KMS-11 (cell line): Measurements from ENCODE around the gene CDC45.

Experiments
- H2AFZ ChIP-seq: fragments of 200-600 bp; sonication (generic); 2 replicates; pipeline ENCODE4 v1.6.1; 2016; ENCODE audit warnings: antibody characterized with exemption, mixed run types, low read depth
- H3K27ac ChIP-seq: fragments of 200-600 bp; sonication (generic); 2 replicates; pipeline ENCODE4 v1.6.1; 2016; ENCODE audit warnings: mild to moderate bottlenecking, mixed run types
- H3K27me3 ChIP-seq: fragments of 200-600 bp; sonication (generic); 2 replicates; pipeline ENCODE4 v1.6.1; 2017; ENCODE audit warnings: mild to moderate bottlenecking, low read depth, mixed run types, moderate library complexity; ENCODE audit not compliant: insufficient read depth
- H3K36me3 ChIP-seq: fragments of 200-600 bp; sonication (generic); 2 replicates; pipeline ENCODE4 v1.6.1; 2017; ENCODE audit warnings: mild to moderate bottlenecking, mixed run types; ENCODE audit not compliant: insufficient read depth
- H3K4me1 ChIP-seq: fragments of 200-600 bp; sonication (generic); 2 replicates; pipeline ENCODE4 v1.6.1; 2016; ENCODE audit warnings: mild to moderate bottlenecking, low read depth, mixed run types; ENCODE audit not compliant: poor library complexity, severe bottlenecking
- H3K4me2 ChIP-seq: fragments of 200-600 bp; sonication (generic); 2 replicates; pipeline ENCODE4 v1.7.0; 2016; ENCODE audit warnings: mild to moderate bottlenecking, mixed run types
- H3K4me3 ChIP-seq: fragments of 200-600 bp; sonication (generic); IDR thresholded peaks from 2 replicates; pipeline ENCODE4 v1.6.1; 2017; ENCODE audit warnings: low read depth, low read length, mixed read lengths; ENCODE audit not compliant: insufficient read depth
- H3K79me2 ChIP-seq: fragments of 200-600 bp; sonication (generic); 2 replicates; pipeline ENCODE4 v1.6.1; 2016; ENCODE audit warnings: low read depth, mixed run types; ENCODE audit not compliant: insufficient read depth
- H3K9ac ChIP-seq: fragments of 200-600 bp; sonication (generic); 2 replicates; pipeline ENCODE4 v1.6.1; 2016; ENCODE audit warnings: mild to moderate bottlenecking, mixed run types
- H4K20me1 ChIP-seq: fragments of 200-600 bp; sonication (generic); 2 replicates; pipeline ENCODE4 v1.6.1; 2016; ENCODE audit warnings: mild to moderate bottlenecking, mixed run types; ENCODE audit not compliant: insufficient read depth
- CTCF ChIP-seq: fragments of 200-600 bp; sonication (generic); conservative IDR thresholded peaks from 2 replicates; pipeline ENCODE4 v1.6.1; 2017; ENCODE audit warnings: low read depth, mild to moderate bottlenecking, antibody characterized with exemption, low read length, moderate library complexity, mixed read lengths

The CDC45 gene

DNA sequence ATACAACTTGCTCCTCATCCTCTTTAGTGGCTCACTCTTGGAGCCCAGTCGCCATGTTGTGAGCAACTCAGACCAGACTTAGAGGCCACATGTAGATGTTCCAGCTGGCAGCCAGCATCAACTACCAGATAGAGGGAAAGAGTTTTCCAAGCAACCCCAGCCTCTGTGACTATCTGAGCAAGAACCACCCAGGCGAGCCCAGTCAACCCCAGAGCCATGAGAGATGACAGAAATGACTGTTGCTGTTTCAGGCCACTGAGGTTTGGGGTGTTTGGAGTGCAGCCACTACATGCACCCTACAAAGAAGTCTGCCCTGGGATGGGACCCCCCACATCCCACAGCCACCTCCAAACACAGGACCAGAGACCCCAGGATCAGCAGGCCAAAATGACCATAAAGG lies 69.2 kb downstream of the CDC45 start:
- H2AFZ ChIP-seq = no peak overlapping the region
- TF ChIP-seq CTCF = no peak
- H3K27me3 ChIP-seq = no peaks in the 10 kb centered on the region
- H3K4me2 ChIP-seq = no peak overlapping the region
- H3K27ac ChIP-seq = no peak overlapping the region
- H3K4me3 ChIP-seq = no peak overlapping the region
- H3K4me1 ChIP-seq = no peaks in the 10 kb centered on the region
- no peaks in the 10 kb centered on the region for H3K36me3 ChIP-seq
- no peaks in the 10 kb centered on the region for H3K79me2 ChIP-seq
- no peak overlapping the region for H3K9ac ChIP-seq
- H4K20me1 ChIP-seq = no peaks in the 10 kb centered on the region

DNA sequence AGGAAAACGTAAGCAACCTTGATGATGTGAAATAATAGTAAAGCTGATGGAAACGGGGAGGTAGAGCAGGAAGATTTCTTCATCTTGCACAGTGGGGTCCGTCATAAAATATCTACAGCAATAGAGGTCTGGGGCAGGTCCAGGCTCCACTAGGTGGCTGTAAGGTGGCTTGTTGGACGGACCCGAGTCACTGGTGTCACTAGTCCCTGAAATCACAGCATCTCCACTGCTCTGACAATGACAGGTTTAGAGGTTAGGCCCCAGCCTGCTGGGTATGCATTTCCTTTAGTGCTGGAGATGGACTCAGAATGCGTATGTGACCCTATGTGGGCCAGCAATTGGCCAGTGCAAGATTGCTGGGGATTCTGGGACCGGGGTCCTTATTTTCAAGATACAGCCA lies 69.7 kb downstream of the CDC45 start:
- Histone ChIP-seq H4K20me1 (no peaks in the 10 kb centered on the region), H3K4me2 (no peak overlapping the region), H3K27ac (no peak overlapping the region), H2AFZ (no peak overlapping the region), H3K9ac (no peak overlapping the region), H3K79me2 (no peaks in the 10 kb centered on the region), H3K4me3 (no peak overlapping the region), H3K4me1 (no peaks in the 10 kb centered on the region), H3K27me3 (no peaks in the 10 kb centered on the region), H3K36me3 (no peaks in the 10 kb centered on the region)
- no peak for TF ChIP-seq CTCF

DNA sequence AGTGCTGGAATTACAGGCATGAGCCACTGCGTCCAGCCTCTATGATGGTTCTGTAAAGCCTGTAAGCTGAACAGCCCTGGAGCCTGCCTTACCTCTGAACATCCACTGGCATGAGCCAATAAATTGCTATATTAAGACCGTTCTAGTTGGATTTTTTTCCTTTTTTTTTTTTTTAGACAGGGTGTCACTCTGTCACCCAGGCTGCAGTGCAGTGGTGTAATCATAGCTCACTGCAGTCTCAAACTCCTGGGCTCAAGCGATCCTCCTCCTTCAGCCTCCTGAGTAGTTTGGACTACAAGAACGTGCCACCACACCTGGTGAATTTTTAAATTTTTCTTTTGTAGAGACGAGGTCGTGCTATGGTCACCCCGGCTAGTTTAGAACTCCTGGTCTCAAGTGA lies 70.7 kb downstream of the CDC45 start:
- TF ChIP-seq CTCF = no peak
- Histone ChIP-seq H3K4me1 (no peaks in the 10 kb centered on the region), H3K27ac (no peak overlapping the region), H3K9ac (no peak overlapping the region), H3K27me3 (no peaks in the 10 kb centered on the region), H3K79me2 (no peaks in the 10 kb centered on the region), H2AFZ (no peak overlapping the region), H3K4me3 (no peak overlapping the region), H3K4me2 (no peak overlapping the region), H4K20me1 (no peaks in the 10 kb centered on the region), H3K36me3 (no peaks in the 10 kb centered on the region)

- Histone ChIP-seq H3K79me2 (no peaks in the 10 kb centered on the region), H3K4me1 (no peaks in the 10 kb centered on the region), H3K4me3 (no peak overlapping the region), H2AFZ (no peak overlapping the region), H3K27me3 (no peaks in the 10 kb centered on the region), H3K36me3 (no peaks in the 10 kb centered on the region), H3K4me2 (no peak overlapping the region), H3K27ac (no peak overlapping the region), H4K20me1 (no peaks in the 10 kb centered on the region), H3K9ac (no peak overlapping the region)
- TF ChIP-seq CTCF = no peak
Observed at GRCh38 chr22:19553201-19553600, 73.5 kb downstream of the CDC45 start.
